KMS-11 (cell line): ENCODE data around the gene DOK3.
"Not testable (repeated sequence)": the region's sequence is repeated elsewhere in the genome, so short reads cannot be mapped to it uniquely, and the experiment has no call there.

ENCODE experiments used
- H2AFZ ChIP-seq: fragments of 200-600 bp; sonication (generic); 2 replicates; pipeline ENCODE4 v1.6.1; 2016; ENCODE audit warnings: antibody characterized with exemption, mixed run types, low read depth
- H3K27ac ChIP-seq: fragments of 200-600 bp; sonication (generic); 2 replicates; pipeline ENCODE4 v1.6.1; 2016; ENCODE audit warnings: mild to moderate bottlenecking, mixed run types
- H3K27me3 ChIP-seq: fragments of 200-600 bp; sonication (generic); 2 replicates; pipeline ENCODE4 v1.6.1; 2017; ENCODE audit warnings: mild to moderate bottlenecking, low read depth, mixed run types, moderate library complexity; ENCODE audit not compliant: insufficient read depth
- H3K36me3 ChIP-seq: fragments of 200-600 bp; sonication (generic); 2 replicates; pipeline ENCODE4 v1.6.1; 2017; ENCODE audit warnings: mild to moderate bottlenecking, mixed run types; ENCODE audit not compliant: insufficient read depth
- H3K4me1 ChIP-seq: fragments of 200-600 bp; sonication (generic); 2 replicates; pipeline ENCODE4 v1.6.1; 2016; ENCODE audit warnings: mild to moderate bottlenecking, low read depth, mixed run types; ENCODE audit not compliant: poor library complexity, severe bottlenecking
- H3K4me2 ChIP-seq: fragments of 200-600 bp; sonication (generic); 2 replicates; pipeline ENCODE4 v1.7.0; 2016; ENCODE audit warnings: mild to moderate bottlenecking, mixed run types
- H3K4me3 ChIP-seq: fragments of 200-600 bp; sonication (generic); IDR thresholded peaks from 2 replicates; pipeline ENCODE4 v1.6.1; 2017; ENCODE audit warnings: low read depth, low read length, mixed read lengths; ENCODE audit not compliant: insufficient read depth
- H3K79me2 ChIP-seq: fragments of 200-600 bp; sonication (generic); 2 replicates; pipeline ENCODE4 v1.6.1; 2016; ENCODE audit warnings: low read depth, mixed run types; ENCODE audit not compliant: insufficient read depth
- H3K9ac ChIP-seq: fragments of 200-600 bp; sonication (generic); 2 replicates; pipeline ENCODE4 v1.6.1; 2016; ENCODE audit warnings: mild to moderate bottlenecking, mixed run types
- H4K20me1 ChIP-seq: fragments of 200-600 bp; sonication (generic); 2 replicates; pipeline ENCODE4 v1.6.1; 2016; ENCODE audit warnings: mild to moderate bottlenecking, mixed run types; ENCODE audit not compliant: insufficient read depth
- TF ChIP-seq, protein P1 (sequence below): fragments of 200-600 bp; sonication (generic); conservative IDR thresholded peaks from 2 replicates; pipeline ENCODE4 v1.6.1; 2017; ENCODE audit warnings: low read depth, mild to moderate bottlenecking, antibody characterized with exemption, low read length, moderate library complexity, mixed read lengths

Gene DOK3

GRCh38 chr5:177538876-177539275, 29.2 kb upstream of the DOK3 start:
- TF ChIP-seq, protein P1, sequence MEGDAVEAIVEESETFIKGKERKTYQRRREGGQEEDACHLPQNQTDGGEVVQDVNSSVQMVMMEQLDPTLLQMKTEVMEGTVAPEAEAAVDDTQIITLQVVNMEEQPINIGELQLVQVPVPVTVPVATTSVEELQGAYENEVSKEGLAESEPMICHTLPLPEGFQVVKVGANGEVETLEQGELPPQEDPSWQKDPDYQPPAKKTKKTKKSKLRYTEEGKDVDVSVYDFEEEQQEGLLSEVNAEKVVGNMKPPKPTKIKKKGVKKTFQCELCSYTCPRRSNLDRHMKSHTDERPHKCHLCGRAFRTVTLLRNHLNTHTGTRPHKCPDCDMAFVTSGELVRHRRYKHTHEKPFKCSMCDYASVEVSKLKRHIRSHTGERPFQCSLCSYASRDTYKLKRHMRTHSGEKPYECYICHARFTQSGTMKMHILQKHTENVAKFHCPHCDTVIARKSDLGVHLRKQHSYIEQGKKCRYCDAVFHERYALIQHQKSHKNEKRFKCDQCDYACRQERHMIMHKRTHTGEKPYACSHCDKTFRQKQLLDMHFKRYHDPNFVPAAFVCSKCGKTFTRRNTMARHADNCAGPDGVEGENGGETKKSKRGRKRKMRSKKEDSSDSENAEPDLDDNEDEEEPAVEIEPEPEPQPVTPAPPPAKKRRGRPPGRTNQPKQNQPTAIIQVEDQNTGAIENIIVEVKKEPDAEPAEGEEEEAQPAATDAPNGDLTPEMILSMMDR = no peak
- Histone ChIP-seq H3K4me2 (no peak overlapping the region), H3K79me2 (no peaks in the 10 kb centered on the region)

DNA sequence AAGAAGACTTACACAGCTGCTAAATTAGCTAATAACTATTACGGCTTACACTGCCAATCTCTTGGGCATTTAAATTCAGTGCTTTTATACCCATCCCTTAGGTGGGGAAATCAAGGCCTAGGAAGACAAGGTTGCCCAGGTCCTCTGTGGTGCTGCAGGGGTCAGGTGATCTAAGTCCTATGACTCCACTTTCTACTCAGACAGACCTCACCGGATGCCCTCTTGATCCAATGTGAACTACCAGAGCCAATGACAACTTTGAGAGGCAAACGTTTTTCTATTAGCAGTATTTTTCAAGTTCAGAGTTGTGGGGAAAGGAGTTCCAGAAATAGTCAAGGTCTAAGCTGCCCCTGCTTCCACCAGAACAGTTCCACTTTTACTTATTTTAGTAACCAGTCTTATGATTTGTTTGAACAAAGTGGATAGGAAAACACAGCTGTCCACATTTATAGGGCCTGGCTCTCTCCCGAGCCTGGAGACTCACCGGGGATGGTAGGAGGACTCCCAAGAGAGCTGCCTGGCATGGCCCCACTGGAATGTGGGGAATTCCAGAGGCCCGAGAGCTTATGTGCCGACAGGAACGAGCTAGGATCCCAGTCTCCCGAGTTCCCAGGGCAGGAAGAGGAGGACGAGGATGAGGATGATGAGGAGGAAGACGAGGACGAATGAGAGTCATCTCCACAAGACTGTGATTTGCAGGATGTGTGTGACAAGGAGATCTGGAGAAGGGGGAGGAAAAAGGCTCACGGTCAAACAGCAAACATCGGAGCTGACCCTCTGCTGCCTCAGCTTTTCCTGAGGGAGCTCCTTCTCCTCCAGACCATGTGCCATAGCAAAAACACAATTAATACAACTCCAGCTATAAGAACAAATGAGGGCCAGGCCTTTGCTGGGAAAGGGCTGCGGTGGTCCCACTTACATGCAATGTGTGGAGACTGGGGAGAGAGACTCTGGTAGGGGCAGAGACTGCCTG, 28.0 kb upstream of the DOK3 start:
- H3K4me3 ChIP-seq = no peak overlapping the region
- H3K36me3 ChIP-seq = no peaks in the 10 kb centered on the region
- H3K4me1 ChIP-seq = no peaks in the 10 kb centered on the region
- no peak overlapping the region for H3K27ac ChIP-seq
- TF ChIP-seq, protein P1 = no peak
- H4K20me1 ChIP-seq = no peaks in the 10 kb centered on the region
- no peak overlapping the region for H3K9ac ChIP-seq
- no peaks in the 10 kb centered on the region for H3K79me2 ChIP-seq
- no peak overlapping the region for H3K4me2 ChIP-seq
- no peak overlapping the region for H2AFZ ChIP-seq
- no peaks in the 10 kb centered on the region for H3K27me3 ChIP-seq

More at GRCh38 chr5:177538876-177539275, 29.2 kb upstream of the DOK3 start:
- no peak overlapping the region for H3K27ac ChIP-seq
- H3K4me1 ChIP-seq = no peaks in the 10 kb centered on the region
- no peaks in the 10 kb centered on the region for H3K27me3 ChIP-seq
- no peak overlapping the region for H3K4me3 ChIP-seq
- H4K20me1 ChIP-seq = no peaks in the 10 kb centered on the region
- H3K9ac ChIP-seq = no peak overlapping the region
- no peaks in the 10 kb centered on the region for H3K36me3 ChIP-seq
- no peak overlapping the region for H2AFZ ChIP-seq

DNA sequence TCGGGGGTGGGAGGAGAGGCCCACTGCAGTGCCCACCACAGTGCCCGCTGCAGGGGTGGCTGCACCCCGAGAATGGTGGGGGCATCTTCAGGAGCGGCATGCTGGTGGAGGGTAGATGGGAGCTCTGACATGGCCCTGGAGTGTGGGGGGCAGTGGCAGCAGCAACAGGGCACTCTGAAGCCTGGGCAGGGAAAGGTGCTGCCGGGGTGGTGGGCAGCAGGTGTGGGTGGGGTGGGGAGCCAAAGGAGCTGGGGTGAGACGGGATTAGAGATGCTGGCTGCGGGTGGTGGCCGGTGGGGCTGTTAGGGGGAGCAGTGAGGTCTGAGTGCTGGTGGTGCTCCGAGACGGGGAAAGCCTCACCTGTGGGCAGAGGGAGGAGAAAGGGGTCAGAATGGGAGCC, 26.8 kb upstream of the DOK3 start:
- H3K4me2 ChIP-seq = no peak overlapping the region
- H3K4me3 ChIP-seq = no peak overlapping the region
- no peak overlapping the region for H3K9ac ChIP-seq
- no peaks in the 10 kb centered on the region for H3K27me3 ChIP-seq
- TF ChIP-seq, protein P1 = no peak
- no peaks in the 10 kb centered on the region for H3K79me2 ChIP-seq
- H3K36me3 ChIP-seq = no peaks in the 10 kb centered on the region
- H3K27ac ChIP-seq = no peak overlapping the region
- H4K20me1 ChIP-seq = no peaks in the 10 kb centered on the region
- H2AFZ ChIP-seq = no peak overlapping the region
- no peaks in the 10 kb centered on the region for H3K4me1 ChIP-seq

DNA sequence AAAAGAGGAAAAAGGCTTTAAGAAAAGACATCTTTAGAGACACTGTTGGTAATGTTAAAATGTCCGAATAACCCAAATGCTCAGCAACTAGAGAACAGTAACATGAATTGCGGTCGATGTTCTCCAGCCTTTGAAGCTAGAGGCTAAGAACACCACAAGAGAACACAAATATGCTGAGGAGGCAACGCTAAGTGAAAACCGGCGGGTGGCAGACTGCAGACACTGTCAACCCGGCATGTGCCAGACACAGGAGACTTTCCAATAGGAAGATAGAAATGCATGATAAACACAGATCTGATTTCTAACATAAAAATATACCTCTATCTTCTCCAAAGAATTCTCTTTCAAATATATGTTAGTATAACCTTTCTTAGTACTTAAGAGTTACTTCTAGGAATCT, 25.5 kb upstream of the DOK3 start:
- Histone ChIP-seq H3K79me2 (no peaks in the 10 kb centered on the region), H3K4me3 (no peak overlapping the region), H3K4me2 (no peak overlapping the region), H2AFZ (no peak overlapping the region), H4K20me1 (no peaks in the 10 kb centered on the region), H3K4me1 (no peaks in the 10 kb centered on the region), H3K36me3 (no peaks in the 10 kb centered on the region), H3K9ac (no peak overlapping the region), H3K27me3 (no peaks in the 10 kb centered on the region), H3K27ac (no peak overlapping the region)
- TF ChIP-seq, protein P1 = no peak

GRCh38 chr5:177534433-177534832, 24.8 kb upstream of the DOK3 start:
- not testable (repeated sequence) for H4K20me1 ChIP-seq, H3K36me3 ChIP-seq

More at GRCh38 chr5:177534433-177534832, 24.8 kb upstream of the DOK3 start:
- not testable (repeated sequence) for H2AFZ ChIP-seq, H3K27me3 ChIP-seq, H3K4me1 ChIP-seq, H3K79me2 ChIP-seq, H3K9ac ChIP-seq, H3K4me2 ChIP-seq, H3K4me3 ChIP-seq, H3K27ac ChIP-seq
